ENCODE results near the gene MASP2. TPM values are rescaled to one million over a fixed set of nuclear protein-coding genes. Genes with fewer than 3 reads are reported as not detected.

Gene MASP2
- total and polyA plus RNA-seq, 2 donors (not counting 1 experiment from before 2014, with no cell fraction given), result 0.06 TPM; not detected in 1

- ChIA-PET POLR2A (no interaction called here), CTCF (interaction anchor here (1.1 kb wide), 1 partner anchor 21 kb away, joined by 6 read pairs; no protein-coding TSS in a partner anchor)
- TF ChIP-seq EZH2 (IDR thresholded peaks at IDR 0.05; ENCODE audit: borderline replicate concordance, insufficient read depth, low read depth, low read length, poor library complexity, severe bottlenecking) (no peak), CTCF (IDR thresholded peaks at IDR 0.05) (no peak)
- Histone ChIP-seq H2AFZ (ENCODE audit: insufficient read depth, low read depth, low read length, poor library complexity, severe bottlenecking) (peak overlapping the region; percentile 88), H3K4me3 (ENCODE audit: control extremely low read depth in 1 of 5, extremely low read depth in 1 of 5, insufficient read depth in 1 of 5, low read depth in 2 of 5, low read length in 4 of 5) (peak overlapping the region in 4 of 5 experiments; percentile 54 to 84 (median 74)), H3K4me1 (ENCODE audit: control insufficient read depth in 2 of 2, insufficient read depth in 2 of 2, low read length in 2 of 2) (peaks cover 16 to 19% of the 10 kb centered on the region in 2 donors), H3K4me2 (replicated peaks; ENCODE audit: low read depth, low read length, poor library complexity, severe bottlenecking) (peak overlapping the region; percentile 99), H4K20me1 (ENCODE audit: control insufficient read depth, insufficient read depth, low read length, poor library complexity, severe bottlenecking) (peaks cover 10% of the 10 kb centered on the region), H3K9me3 (ENCODE audit: control extremely low read depth in 1 of 3, control insufficient read depth in 2 of 3, insufficient read depth in 1 of 3, low read length in 2 of 3) (no peaks in the 10 kb centered on the region), H3K27me3 (replicated peaks in 1 of 4; ENCODE audit: control extremely low read depth in 1 of 4, control insufficient read depth in 3 of 4, insufficient read depth in 4 of 4, low read length in 3 of 4) (no peaks in the 10 kb centered on the region), H3K9ac (ENCODE audit: low read length) (peak overlapping the region; percentile 85), H3K36me3 (replicated peaks in 1 of 2; ENCODE audit: control extremely low read depth in 1 of 2, control insufficient read depth in 1 of 2, extremely low read depth in 1 of 2, insufficient read depth in 2 of 2, low read length in 1 of 2) (peaks cover 0 to 9% of the 10 kb centered on the region in 2 experiments), H3K79me2 (ENCODE audit: control insufficient read depth, insufficient read depth, low read length) (peaks cover 28% of the 10 kb centered on the region), H3K27ac (ENCODE audit: low read length in 2 of 2) (no peak overlapping the region)
- 74% methylated on average over 27 of the region's 28 CpGs for WGBS (ENCODE audit: insufficient coverage)
- Mint-ChIP-seq H3K27ac (peak overlapping the region; percentile 83), H3K4me1 (peaks cover 25% of the 10 kb centered on the region), H3K9me3 (ENCODE audit: insufficient read depth) (no peaks in the 10 kb centered on the region), H3K4me3 (peak overlapping the region; percentile 91), H3K27me3 (no peaks in the 10 kb centered on the region)
- DNase-seq (no peak), ATAC-seq (ENCODE audit: low read depth) (no peak)
- intact Hi-C loops (cut with micrococcal nuclease), result no loop called here
Measured at GRCh38 chr1:11058595-11059154, 11.6 kb upstream of the MASP2 start.

DNA sequence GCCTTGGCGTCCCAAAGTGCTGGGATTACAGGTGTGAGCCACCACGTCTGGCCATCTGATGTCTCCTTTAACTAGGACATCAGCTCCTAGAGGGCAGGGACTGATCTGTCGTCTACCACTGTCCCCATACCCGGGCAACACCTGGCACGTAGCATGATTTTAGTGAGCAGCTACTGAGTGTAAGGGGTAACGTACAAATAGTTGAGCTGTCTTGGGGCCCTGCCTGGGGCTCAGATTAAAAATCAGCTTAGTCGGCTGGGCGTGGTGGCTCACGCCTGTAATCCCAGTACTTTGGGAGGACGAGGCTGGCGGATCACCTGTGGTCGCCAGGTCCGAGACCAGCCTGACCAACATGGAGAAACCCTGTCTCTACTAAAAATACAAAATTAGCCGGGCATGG is 11.0 kb upstream of the MASP2 start:
- Histone ChIP-seq H3K27me3 (replicated peaks in 1 of 4; ENCODE audit: control extremely low read depth in 1 of 4, control insufficient read depth in 3 of 4, insufficient read depth in 4 of 4, low read length in 3 of 4) (no peaks in the 10 kb centered on the region), H3K4me3 (ENCODE audit: control extremely low read depth in 1 of 5, extremely low read depth in 1 of 5, insufficient read depth in 1 of 5, low read depth in 2 of 5, low read length in 4 of 5) (no peak overlapping the region), H3K4me2 (replicated peaks; ENCODE audit: low read depth, low read length, poor library complexity, severe bottlenecking) (no peak overlapping the region), H3K9ac (ENCODE audit: low read length) (no peak overlapping the region), H3K36me3 (replicated peaks in 1 of 2; ENCODE audit: control extremely low read depth in 1 of 2, control insufficient read depth in 1 of 2, extremely low read depth in 1 of 2, insufficient read depth in 2 of 2, low read length in 1 of 2) (peaks cover 0 to 8% of the 10 kb centered on the region in 2 experiments), H2AFZ (ENCODE audit: insufficient read depth, low read depth, low read length, poor library complexity, severe bottlenecking) (no peak overlapping the region), H3K4me1 (ENCODE audit: control insufficient read depth in 2 of 2, insufficient read depth in 2 of 2, low read length in 2 of 2) (peaks cover 16 to 19% of the 10 kb centered on the region in 2 donors), H4K20me1 (ENCODE audit: control insufficient read depth, insufficient read depth, low read length, poor library complexity, severe bottlenecking) (peaks cover 10% of the 10 kb centered on the region), H3K9me3 (ENCODE audit: control extremely low read depth in 1 of 3, control insufficient read depth in 2 of 3, insufficient read depth in 1 of 3, low read length in 2 of 3) (no peaks in the 10 kb centered on the region), H3K27ac (ENCODE audit: low read length in 2 of 2) (no peak overlapping the region), H3K79me2 (ENCODE audit: control insufficient read depth, insufficient read depth, low read length) (peaks cover 25% of the 10 kb centered on the region)
- 100% methylated on average over 13 of the region's 14 CpGs for WGBS (ENCODE audit: insufficient coverage)
- ChIA-PET CTCF (interaction anchor here (1.1 kb wide), 1 partner anchor 20 kb away, joined by 6 read pairs; no protein-coding TSS in a partner anchor), POLR2A (no interaction called here)
- Mint-ChIP-seq H3K4me3 (peak overlapping the region; percentile 63), H3K9me3 (ENCODE audit: insufficient read depth) (no peaks in the 10 kb centered on the region), H3K4me1 (peaks cover 25% of the 10 kb centered on the region), H3K27me3 (no peaks in the 10 kb centered on the region), H3K27ac (no peak overlapping the region)
- no peak for ATAC-seq (ENCODE audit: low read depth)
- DNase-seq, result no peak
- no peak for TF ChIP-seq CTCF (IDR thresholded peaks at IDR 0.05)
- TF ChIP-seq EZH2 (IDR thresholded peaks at IDR 0.05; ENCODE audit: borderline replicate concordance, insufficient read depth, low read depth, low read length, poor library complexity, severe bottlenecking), result no peak
- intact Hi-C loops (cut with micrococcal nuclease), result no loop called here
